Keratinocyte (primary cell): ENCODE results near the gene VANGL1. TPM values are rescaled to one million over a fixed set of nuclear protein-coding genes. Genes with fewer than 3 reads are reported as not detected.

ENCODE experiments used
- DNase-seq: peaks from one replicate; pipeline ENCODE4 v3.0.0-alpha.2; 2011; ENCODE audit warnings: low read depth, missing footprints, low spot score
- FAIRE-seq: peaks from 2 replicates; lab custom pipeline; 2011; peaks lifted over from hg19 to GRCh38; lab: Jason Lieb, UNC
- H2AFZ ChIP-seq: 2 replicates; pipeline ENCODE4 v1.6.0; 2012; ENCODE audit warnings: low read length, control low read depth, inconsistent platforms; ENCODE audit not compliant: control insufficient read depth
- H3K27ac ChIP-seq: 2 replicates; pipeline ENCODE4 v1.5.1; 2011; ENCODE audit warnings: low read length; ENCODE audit not compliant: control insufficient read depth, insufficient read depth
- H3K27me3 ChIP-seq: 3 replicates; pipeline ENCODE4 v1.6.0; 2011; ENCODE audit warnings: low read length; ENCODE audit not compliant: control insufficient read depth, insufficient read depth; ENCODE audit errors: extremely low read depth
- H3K36me3 ChIP-seq, 2 experiments: 2 replicates in 1 of 2; 3 replicates in 1 of 2; pipeline ENCODE4 v1.5.1; 2011; ENCODE audit warnings: low read length in 2 of 2, mild to moderate bottlenecking in 1 of 2; ENCODE audit not compliant: control insufficient read depth in 2 of 2, insufficient read depth in 2 of 2; ENCODE audit errors: extremely low read depth in 1 of 2
- H3K4me1 ChIP-seq: 3 replicates; pipeline ENCODE4 v1.5.1; 2011; ENCODE audit warnings: low read length; ENCODE audit not compliant: control insufficient read depth, insufficient read depth; ENCODE audit errors: extremely low read depth
- H3K4me2 ChIP-seq: 3 replicates; pipeline ENCODE4 v1.6.0; 2011; ENCODE audit warnings: low read depth, low read length; ENCODE audit not compliant: control insufficient read depth, insufficient read depth; ENCODE audit errors: extremely low read depth
- H3K4me3 ChIP-seq, 3 experiments: fragments of 200-600 bp in 1 of 3; sonication (generic) in 1 of 3; 2 replicates in 2 of 3; 3 replicates in 1 of 3; pipeline ENCODE4 v1.5.1; 2011 to 2016; ENCODE audit warnings: low read length in 3 of 3, mild to moderate bottlenecking in 3 of 3, control low read depth in 2 of 3, inconsistent platforms in 1 of 3, low read depth in 1 of 3, mixed read lengths in 1 of 3, mixed run types in 1 of 3, moderate library complexity in 1 of 3; ENCODE audit not compliant: control insufficient read depth in 2 of 3, insufficient read depth in 2 of 3; ENCODE audit errors: extremely low read depth in 1 of 3
- H3K79me2 ChIP-seq: 2 replicates; pipeline ENCODE4 v1.6.0; 2012; ENCODE audit warnings: low read length; ENCODE audit not compliant: control insufficient read depth, insufficient read depth
- H3K9ac ChIP-seq: 3 replicates; pipeline ENCODE4 v1.6.0; 2011; ENCODE audit warnings: low read length; ENCODE audit not compliant: control insufficient read depth, insufficient read depth; ENCODE audit errors: extremely low read depth
- H3K9me1 ChIP-seq: 3 replicates; pipeline ENCODE4 v1.6.0; 2011; ENCODE audit warnings: low read length; ENCODE audit not compliant: control insufficient read depth, insufficient read depth; ENCODE audit errors: extremely low read depth
- H3K9me3 ChIP-seq: 2 replicates; pipeline ENCODE4 v1.5.1; 2012; ENCODE audit warnings: low read depth, low read length; ENCODE audit not compliant: control insufficient read depth
- H4K20me1 ChIP-seq: 3 replicates; pipeline ENCODE4 v1.6.0; 2011; ENCODE audit warnings: low read length; ENCODE audit not compliant: control insufficient read depth, insufficient read depth; ENCODE audit errors: extremely low read depth
- EZH2 ChIP-seq: IDR thresholded peaks from one replicate; pipeline ENCODE4 v1.6.1; 2012; ENCODE audit warnings: inconsistent platforms, mild to moderate bottlenecking, low read length, moderate library complexity
- dilution Hi-C: fragments of 300-500 bp; cut with MboI; formaldehyde crosslinking; loops from one replicate; pipeline ENCODE4 v1.7.0; 2020; ENCODE audit warnings: low sequenced_read_pairs; ENCODE audit not compliant: extremely low pct_ligation_motif_present
- polyA plus RNA-seq, 5 experiments: library from polyadenylated mRNA; depleted of rRNA in 3 of 5; stranded (reverse) in 3 of 5; stranded (forward) in 1 of 5; unstranded in 1 of 5; fragments of >200 nt; gene quantifications; 1 replicate in 1 of 5; 2 replicates in 3 of 5; 3 replicates in 1 of 5; pipeline versions ENCODE4 v1.2.1 to v1.2.3, GENCODE V29; 2011 to 2012; ENCODE audit warnings: missing spikeins in 2 of 5, low read depth in 1 of 5, low replicate concordance in 1 of 5
- TF ChIP-seq, protein P1 (sequence below), 3 experiments: IDR thresholded peaks in 1 of 3; conservative IDR thresholded peaks in 1 of 3; optimal IDR thresholded peaks in 1 of 3; 2 replicates in 2 of 3; 3 replicates in 1 of 3; pipeline versions ENCODE3 to v1.5.1; 2011; ENCODE audit warnings: low read length in 3 of 3, mild to moderate bottlenecking in 3 of 3, moderate library complexity in 2 of 3, control low read depth in 1 of 3, inconsistent platforms in 1 of 3; ENCODE audit not compliant: insufficient read depth in 2 of 3; ENCODE audit errors: extremely low read depth in 1 of 3

The VANGL1 gene
- polyA plus RNA-seq, 1 donor (not counting 4 experiments of a cell fraction or from before 2014, with no cell fraction given), result 22.4 TPM

DNA sequence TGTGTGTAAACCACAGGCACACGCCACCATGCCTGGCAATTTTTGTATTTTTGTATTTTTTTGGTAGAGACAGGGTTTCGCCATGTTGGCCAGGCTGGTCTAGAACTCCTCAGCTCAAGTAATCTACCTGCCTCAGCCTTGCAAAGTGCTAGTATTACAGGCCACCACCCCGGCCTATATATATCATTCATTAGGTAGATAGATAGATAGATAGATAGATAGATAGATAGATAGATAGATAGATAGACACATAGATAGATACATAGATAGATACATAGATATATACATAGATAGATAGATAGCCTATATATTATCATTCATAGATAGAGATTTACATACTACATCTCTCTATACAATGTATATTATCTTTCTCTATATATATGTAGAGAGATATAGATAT is 46.0 kb downstream of the VANGL1 start:
- Histone ChIP-seq H3K36me3 (peaks cover 28 to 33% of the 10 kb centered on the region in 2 experiments), H3K9me1 (no peaks in the 10 kb centered on the region), H3K27me3 (no peaks in the 10 kb centered on the region), H3K79me2 (no peaks in the 10 kb centered on the region), H4K20me1 (no peaks in the 10 kb centered on the region), H2AFZ (no peak overlapping the region), H3K4me3 (no peak overlapping the region), H3K4me2 (no peak overlapping the region), H3K27ac (no peak overlapping the region), H3K4me1 (no peaks in the 10 kb centered on the region), H3K9me3 (no peaks in the 10 kb centered on the region), H3K9ac (no peak overlapping the region)
- no peak for FAIRE-seq
- no peak for DNase-seq
- dilution Hi-C loops, result no loop called here
- TF ChIP-seq, protein P1, sequence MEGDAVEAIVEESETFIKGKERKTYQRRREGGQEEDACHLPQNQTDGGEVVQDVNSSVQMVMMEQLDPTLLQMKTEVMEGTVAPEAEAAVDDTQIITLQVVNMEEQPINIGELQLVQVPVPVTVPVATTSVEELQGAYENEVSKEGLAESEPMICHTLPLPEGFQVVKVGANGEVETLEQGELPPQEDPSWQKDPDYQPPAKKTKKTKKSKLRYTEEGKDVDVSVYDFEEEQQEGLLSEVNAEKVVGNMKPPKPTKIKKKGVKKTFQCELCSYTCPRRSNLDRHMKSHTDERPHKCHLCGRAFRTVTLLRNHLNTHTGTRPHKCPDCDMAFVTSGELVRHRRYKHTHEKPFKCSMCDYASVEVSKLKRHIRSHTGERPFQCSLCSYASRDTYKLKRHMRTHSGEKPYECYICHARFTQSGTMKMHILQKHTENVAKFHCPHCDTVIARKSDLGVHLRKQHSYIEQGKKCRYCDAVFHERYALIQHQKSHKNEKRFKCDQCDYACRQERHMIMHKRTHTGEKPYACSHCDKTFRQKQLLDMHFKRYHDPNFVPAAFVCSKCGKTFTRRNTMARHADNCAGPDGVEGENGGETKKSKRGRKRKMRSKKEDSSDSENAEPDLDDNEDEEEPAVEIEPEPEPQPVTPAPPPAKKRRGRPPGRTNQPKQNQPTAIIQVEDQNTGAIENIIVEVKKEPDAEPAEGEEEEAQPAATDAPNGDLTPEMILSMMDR (optimal IDR thresholded peaks at IDR 0.05 in 1 of 3, IDR thresholded peaks at IDR 0.05 in 1 of 3, conservative IDR thresholded peaks at IDR 0.05 in 1 of 3; ENCODE audit: extremely low read depth in 1 of 3, insufficient read depth in 2 of 3, low read length in 3 of 3), result no peak
- TF ChIP-seq EZH2, result no peak

DNA sequence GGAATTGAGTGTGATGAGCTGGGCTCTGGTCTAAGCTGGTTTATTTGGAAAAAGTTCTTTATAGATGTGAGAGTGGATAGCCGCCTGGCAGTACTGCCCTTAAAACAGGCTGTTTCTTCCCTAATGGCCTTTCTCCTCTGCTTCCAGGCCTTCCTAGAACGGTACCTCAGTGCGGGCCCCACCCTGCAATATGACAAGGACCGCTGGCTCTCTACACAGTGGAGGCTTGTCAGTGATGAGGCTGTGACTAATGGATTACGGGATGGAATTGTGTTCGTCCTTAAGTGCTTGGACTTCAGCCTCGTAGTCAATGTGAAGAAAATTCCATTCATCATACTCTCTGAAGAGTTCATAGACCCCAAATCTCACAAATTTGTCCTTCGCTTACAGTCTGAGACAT is 49.2 kb downstream of the VANGL1 start:
- Histone ChIP-seq H3K4me3 (no peak overlapping the region), H3K4me2 (no peak overlapping the region), H2AFZ (no peak overlapping the region), H3K27ac (no peak overlapping the region), H3K36me3 (peaks cover 11 to 18% of the 10 kb centered on the region in 2 experiments), H4K20me1 (no peaks in the 10 kb centered on the region), H3K9ac (no peak overlapping the region), H3K79me2 (no peaks in the 10 kb centered on the region), H3K9me1 (no peaks in the 10 kb centered on the region), H3K27me3 (no peaks in the 10 kb centered on the region), H3K4me1 (no peaks in the 10 kb centered on the region), H3K9me3 (no peaks in the 10 kb centered on the region)
- dilution Hi-C loops, result no loop called here
- DNase-seq, result no peak
- no peak for TF ChIP-seq EZH2
- TF ChIP-seq, protein P1 (optimal IDR thresholded peaks at IDR 0.05 in 1 of 3, IDR thresholded peaks at IDR 0.05 in 1 of 3, conservative IDR thresholded peaks at IDR 0.05 in 1 of 3; ENCODE audit: extremely low read depth in 1 of 3, insufficient read depth in 2 of 3, low read length in 3 of 3), result no peak
- FAIRE-seq, result no peak
